NCI-H187 treated with DMSO at 0.1 percent for 48 hours (cell line): Measurements from ENCODE around the gene VSNL1.

ENCODE experiments used
- DNase-seq: peaks from one replicate; lab custom pipeline; 2025; lab: John Stamatoyannopoulos, UW

The VSNL1 gene

DNA sequence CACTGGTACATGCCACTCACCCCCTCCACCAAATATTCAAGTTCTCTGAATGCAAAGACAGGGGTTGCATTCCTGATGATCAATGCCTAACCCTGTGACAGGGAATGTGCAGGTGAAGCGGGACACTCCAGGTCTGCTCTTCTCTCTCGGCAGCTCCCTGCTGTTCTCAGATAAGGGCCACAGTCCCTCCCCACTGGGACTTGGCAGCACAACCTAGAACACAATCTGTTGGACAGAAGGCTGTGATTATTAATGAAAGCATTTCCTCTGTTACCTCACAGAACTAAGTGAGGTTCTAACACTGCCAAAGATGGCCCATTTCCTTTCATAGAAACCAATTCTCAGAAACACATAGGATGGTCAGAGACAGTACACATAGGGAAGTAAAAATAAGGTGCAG lies 42.7 kb downstream of the VSNL1 start:
- DNase-seq, result no peak

DNA sequence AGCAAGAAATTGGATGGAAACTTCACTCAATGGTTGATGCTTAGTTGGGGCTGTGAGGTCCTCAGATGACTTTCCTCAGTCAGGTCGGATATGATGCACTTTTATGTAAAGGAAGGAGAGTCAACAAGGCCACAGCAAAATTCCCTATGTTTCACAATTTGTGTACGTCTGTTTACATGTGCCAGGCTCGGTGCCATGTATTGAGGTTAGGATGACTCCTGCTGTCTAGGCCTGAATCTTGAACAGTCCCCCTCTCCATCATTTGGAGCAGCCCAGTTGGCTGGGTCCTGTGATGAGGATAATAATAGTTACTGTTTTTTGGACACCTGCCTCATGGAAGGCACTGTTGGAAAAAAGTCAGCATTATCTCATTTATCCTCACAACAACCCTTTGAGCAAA lies 43.1 kb downstream of the VSNL1 start:
- DNase-seq, result no peak

DNA sequence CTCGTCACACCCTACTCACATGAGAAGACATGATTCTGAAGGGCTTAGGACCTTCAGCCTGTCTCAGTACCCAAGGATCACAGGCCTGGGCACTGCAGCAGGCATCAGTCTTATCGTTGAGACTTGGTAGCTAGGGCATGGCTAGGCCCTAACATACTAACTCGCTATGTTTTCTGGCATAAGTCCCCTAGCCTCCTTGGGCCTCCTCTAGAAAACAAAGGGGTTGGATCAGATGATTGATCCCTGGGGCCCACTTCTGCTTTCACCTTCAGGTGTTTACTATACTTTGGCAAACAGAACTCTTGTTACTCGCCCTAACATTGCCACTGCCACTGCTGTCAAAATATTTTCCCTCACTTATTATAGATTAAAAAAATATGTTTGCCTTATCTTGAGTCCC lies 44.2 kb downstream of the VSNL1 start:
- peak; percentile 26 for DNase-seq

DNA sequence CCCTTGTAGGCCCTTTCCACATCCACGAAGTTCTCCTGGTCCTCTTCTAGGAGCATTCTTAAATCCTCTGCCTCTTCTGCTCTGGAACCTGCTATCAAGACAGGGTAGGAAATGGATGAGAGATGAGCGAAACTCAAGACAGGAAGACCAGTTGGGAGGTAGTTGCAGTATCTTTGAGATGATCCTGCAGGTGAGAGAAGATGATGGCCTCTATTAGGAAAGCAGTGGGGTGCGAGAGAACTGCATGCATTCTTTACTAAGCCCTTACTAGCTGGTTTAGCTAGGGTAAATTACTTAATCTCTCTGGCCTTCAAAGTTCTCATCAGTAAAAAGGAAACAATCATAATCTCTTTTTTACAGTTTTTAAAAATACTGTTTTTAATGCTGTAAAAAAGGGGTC lies 47.0 kb downstream of the VSNL1 start:
- DNase-seq, result no peak

DNA sequence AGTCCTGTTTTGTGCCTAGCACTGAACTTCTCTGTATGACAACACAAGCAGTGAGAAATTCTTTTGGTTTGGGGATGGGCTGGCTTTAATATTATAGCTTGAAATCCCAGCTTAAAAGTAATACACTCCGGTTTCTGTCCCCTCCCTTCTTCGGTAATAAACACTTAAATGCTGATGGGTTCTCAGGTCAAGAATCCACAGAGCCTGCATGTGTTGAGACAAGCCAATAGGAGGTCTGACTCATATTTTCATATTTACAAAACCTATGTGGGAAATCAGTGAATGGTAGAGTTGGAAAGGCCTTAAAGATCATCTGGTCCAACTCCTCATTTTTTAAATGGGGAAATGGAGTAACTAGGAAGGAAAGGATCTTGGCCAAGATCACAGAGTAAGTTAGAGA lies 47.5 kb downstream of the VSNL1 start:
- no peak for DNase-seq

DNA sequence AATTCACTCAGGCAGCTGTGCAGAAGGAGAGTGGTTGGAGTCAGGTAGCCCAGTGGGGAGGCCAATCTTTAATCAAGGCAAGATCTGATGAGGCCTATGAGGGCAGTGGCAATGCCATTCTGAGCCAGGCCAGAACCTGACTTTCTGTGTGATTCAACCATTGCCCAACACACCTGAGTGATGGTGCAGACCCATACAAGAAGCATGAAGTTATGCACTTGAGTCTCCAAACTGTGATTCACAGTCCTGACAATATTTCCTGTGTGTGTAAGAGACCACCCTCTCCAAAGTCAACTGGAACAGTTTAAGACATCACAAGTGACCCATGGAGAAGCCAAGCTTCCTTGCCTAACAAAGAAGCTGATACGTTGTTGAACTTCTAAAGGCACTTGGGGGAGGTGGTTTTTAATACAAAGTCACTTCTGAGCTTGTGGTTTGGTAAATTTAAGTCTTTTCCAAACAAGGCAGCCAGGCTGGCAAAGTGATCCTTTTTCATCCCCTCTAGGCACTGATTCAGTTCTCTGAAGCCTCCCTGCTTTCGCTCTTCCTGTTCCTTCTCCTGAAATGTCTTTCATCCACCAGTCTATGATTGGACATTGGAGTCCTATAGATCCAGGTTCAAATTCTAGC lies 49.0 kb downstream of the VSNL1 start:
- no peak for DNase-seq

DNA sequence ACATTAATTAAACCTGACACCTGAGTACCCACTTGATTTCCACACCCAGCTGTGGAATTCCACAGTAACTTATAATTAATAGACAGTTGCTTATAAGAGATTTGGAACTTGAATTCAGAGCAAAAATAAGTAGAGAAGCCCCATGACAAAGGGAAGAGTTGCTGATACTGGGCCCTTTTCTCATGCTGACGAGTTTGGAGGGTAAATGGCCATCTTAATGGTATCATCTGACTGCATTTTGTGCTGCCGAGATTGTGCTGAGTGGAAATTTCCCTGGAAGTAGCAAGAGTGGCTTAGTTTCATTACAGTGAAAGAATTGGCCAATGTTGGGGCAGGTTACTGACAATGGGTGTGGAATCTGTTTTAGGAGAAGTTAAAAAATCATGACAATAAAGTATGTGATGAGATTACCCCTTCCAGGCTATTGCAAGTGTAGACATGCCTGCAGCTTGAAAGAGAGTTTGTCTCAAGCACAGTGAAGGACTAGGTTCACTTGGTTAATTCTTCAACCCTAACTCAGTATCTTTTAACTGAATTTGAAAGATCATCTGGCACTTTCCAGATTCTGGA lies 49.9 kb downstream of the VSNL1 start:
- no peak for DNase-seq

DNA sequence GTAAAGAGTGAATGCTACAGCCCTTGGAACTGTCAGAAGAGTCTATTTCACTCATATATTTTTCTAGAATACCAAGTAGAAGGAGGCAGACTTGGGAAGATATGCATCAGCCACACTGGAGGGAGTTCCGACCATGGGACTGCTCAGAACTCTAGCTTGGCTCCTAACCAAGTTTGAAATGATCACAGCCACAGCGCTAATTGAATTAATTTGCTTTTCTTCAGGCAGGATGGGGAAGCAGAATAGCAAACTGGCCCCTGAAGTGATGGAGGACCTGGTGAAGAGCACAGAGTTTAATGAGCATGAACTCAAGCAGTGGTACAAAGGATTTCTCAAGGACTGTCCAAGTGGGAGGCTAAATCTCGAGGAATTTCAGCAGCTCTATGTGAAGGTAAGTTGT lies 51.4 kb downstream of the VSNL1 start:
- no peak for DNase-seq

DNA sequence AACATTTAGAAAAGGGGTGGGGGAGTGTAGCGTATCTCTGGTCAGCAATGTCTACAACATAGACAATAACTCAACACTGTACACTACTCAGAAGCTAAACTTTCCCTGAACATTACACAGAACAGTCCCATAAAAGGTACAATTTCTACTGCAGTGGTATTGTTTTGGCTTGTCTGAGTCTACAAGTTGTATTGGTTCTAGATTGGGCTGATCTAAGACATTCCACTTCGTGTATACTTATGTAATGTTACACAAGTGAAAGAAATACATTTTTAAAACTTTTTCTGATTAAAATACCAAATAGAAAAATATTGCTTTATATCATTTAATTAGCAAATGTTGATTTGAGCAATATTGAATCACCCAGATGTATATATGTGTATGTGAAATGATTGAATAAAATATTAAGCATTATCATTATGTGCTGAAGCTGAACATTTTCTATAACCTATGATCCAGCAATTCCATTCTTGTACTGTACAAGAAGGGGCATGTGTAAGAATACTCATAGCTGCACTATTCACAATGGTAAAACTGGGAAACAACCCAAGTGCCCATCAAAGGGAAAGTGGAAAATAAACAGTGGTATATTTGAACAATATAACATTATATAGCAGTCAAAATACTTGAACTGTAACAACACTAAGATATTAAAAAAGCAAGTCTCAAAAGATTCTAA lies 52.4 kb downstream of the VSNL1 start:
- no peak for DNase-seq

DNA sequence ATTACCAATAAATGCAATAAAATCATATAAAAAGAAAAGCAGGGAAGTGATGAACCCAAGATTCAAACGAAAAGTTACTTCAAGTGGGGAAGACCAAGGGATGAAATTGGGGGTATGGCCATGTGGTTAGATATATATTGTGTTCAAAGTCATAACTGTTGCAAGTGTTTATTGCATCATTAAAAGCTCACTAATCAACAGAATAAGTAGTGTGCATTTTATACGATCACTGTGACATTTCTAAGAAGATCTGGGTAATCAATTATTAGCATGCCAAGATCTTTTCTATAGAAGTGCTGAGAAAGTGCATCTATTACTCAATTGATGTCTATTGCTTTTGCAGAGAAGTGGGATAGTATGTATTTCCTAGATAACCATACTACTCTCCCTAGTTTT lies 52.9 kb downstream of the VSNL1 start:
- DNase-seq, result no peak

DNA sequence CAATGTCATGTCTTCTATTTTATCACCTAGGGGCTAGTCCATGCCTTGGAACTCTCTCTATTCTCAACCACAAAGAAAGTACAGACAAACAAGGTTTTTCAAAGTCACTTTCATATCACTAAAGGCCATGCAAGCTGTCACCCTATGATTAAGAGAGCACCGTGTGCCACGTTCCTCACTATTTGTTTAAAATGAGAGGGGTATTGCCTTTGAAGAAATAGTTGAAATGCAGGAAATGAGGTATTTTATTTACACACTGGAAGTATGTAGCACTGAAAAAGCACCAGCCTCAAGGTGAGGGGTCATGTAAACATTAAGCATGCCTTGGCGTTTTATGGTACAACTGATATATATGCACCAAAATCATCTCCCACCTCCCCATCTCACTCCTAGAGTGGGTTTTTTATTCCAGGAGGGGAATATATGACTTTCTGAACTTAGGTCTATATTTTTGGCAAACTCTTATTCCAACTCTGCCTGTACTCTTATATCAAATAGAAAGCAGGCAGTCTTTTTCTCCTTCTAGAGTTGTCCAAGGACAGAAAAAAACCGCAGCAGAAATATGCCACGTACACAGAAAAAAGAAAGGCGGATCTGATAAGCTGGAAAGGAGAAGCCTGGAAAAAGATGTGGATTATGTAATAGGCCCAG lies 53.5 kb downstream of the VSNL1 start:
- DNase-seq, result no peak

DNA sequence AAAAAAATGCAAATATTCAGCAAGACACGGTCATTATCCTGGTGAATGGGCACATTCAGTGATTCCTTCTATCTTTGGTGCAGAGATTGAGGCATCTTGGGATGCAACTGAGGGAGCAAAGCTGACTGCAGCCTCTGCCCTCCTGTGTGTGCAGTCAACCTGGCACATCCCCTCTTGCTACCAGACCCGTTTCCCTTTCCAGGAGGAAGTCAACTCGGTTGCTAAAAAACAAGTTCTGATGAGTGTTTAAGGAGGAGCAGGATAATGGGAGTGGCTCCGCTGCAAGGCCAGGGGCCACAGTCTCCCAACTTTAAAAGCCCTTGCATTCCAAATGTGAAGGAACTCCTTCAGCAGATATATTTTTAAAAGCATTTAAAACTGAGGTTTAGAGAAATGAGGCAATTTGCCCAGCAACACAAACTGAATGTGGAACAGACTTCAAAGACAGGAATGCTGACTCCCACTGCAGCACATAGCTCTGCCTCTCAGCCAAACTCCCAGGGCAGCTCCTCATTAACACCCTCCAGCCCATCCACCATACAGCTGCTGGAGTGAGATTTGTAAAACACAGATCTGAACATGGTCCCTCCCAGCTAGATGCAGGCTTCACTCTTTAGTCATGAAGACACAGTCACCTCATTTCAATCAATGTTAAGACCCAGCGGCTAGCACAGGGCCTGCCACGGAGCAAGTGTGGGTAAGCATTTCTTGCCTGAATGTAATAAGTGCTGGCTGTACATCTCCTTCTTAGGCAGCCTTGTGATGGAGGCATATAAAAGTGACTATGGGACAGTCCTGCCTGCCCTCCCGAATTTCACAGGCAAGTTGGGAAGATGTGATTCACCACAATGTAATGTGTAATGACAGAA lies 54.3 kb downstream of the VSNL1 start:
- no peak for DNase-seq

DNA sequence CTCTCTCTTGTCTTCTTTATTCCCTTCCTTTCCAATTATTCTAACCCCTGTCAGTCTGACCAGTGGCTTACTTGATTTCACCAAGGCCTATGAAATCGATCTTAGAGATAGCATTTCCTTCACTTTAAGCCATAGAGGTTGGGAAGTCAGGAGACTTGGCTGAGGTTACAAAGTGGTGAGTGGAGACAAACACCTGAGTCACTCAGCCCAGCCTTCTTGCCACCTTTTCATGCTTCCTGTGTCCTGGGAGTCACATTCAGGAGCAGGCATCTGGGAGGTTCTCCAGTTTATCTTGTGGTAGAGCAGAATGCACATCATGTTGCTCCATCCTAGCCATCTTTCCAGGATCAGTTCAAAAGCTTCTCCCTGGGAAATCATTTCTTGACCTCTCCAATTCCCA lies 59.1 kb downstream of the VSNL1 start:
- no peak for DNase-seq

DNA sequence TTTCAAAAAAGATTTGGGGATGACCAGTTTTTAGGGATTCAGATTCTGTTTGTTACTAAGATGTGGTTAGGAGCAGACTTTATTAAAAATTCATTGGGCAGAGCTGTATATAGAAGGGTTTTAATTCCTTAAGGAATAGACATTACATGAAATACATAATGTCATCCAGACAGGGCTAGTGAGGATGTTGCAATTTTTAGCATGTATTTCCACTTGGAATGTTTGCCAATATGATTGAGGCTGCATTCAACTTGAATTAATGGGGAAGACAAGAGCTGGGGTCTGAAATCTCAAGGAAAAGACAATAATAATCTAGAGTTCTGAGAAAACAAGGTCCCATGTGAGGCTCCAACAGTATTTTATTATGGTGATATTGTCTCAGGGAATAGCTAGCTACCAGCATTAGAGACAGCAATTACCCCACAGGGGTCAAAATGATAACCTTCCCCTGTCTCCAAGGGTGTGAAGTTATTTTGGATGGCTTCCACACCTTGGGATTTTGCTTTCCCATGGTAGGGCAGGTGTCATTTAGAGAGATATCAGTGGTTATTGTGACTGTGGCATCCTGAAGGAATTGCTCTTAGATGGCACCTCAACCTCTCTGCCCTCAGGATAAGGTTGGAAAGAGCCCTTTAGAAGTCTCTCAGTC lies 60.2 kb downstream of the VSNL1 start:
- DNase-seq, result no peak

DNA sequence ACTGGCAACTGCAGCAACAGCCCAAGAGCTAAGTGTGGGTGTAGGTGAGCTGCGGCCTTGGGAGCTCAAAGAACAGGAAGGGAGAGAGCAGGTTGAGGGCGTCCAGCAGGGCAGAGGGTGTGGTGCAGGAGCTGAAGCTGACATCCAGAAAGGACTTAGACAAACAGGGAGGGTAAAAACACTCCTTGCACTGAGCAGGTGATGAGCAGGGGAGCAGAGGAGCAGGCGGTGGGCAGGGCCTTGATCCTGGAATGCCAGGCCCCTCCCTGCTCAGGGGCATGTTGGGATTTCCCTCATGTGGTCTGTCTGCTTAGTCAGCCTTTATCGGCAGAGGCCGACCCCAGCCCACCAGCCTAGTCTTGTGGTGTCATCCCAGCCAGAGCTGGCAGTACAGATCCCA lies 63.6 kb downstream of the VSNL1 start:
- no peak for DNase-seq

DNA sequence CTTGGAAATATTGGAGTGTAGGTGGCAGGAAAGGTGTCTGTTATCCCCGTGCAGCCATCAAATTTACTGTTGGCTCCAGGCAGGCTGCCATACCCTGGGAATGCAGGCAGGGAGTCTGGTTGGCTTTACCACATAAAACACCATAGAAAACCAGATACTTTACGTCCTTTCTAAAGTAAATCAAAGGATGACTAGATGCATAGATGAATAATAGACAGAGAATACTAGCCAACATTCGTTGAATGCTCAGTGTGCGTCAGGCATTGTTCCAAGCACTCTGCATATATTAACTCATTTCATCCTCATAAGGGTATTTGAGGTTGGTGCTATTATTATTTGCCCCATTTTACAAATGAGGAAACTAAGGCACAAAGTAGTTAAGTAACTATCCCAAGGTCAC lies 65.2 kb downstream of the VSNL1 start:
- no peak for DNase-seq

DNA sequence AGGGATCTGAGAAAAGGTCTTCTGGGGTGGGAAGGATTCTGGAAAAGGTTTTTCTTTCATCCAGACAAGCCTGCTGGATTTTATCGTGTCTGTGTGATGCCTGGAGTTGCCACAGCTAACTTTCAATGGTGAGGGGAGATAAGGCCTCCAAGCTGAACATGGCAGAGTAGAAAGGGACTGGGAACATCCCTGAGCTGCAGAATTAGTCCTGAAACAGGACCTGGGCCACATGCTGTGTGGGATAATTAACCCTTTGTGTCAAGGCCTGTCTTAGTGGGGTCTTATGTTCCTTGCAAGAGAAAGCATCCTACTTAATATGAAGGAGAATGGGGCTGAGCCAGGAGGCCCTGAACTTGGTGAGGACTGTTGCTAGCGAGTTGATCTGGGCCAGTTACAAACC lies 66.4 kb downstream of the VSNL1 start:
- no peak for DNase-seq

DNA sequence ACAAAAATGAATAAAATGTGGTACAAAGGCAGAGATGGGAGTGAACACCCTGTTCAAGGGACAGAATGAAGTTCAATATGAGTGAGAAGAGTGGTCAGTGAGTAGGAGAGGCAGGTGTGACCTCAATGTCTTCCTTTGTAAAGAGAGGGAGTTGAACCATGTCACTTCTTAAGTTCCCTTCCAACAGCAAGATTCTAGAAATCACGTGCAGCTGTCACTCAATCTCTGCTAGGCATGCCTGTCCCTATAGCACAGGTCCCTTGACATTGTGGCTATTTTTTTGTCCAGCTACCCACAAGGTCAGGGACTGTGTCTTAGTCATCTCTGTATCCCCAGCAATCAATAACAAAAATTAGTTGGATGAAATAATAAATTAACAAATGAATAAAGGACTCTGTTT lies 66.9 kb downstream of the VSNL1 start:
- no peak for DNase-seq

DNA sequence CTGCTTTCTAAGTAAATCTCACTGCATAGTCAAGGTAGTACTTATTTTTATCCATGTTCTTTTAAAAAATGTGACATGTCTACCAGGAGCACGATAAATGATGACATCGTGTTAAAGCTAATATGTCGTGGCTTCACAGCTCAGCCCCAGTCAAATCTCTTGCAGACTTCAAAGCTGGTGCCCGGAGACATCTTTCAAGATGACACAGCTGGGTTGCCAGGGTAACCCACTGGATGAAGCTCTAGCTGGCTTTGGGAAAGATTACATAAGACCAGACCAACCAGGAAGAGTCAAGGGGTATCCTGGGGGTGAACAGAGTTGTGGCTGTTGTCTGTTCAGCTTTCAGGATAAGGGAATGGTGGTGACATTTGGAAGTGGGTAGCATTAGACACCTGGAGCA lies 67.8 kb downstream of the VSNL1 start:
- no peak for DNase-seq

DNA sequence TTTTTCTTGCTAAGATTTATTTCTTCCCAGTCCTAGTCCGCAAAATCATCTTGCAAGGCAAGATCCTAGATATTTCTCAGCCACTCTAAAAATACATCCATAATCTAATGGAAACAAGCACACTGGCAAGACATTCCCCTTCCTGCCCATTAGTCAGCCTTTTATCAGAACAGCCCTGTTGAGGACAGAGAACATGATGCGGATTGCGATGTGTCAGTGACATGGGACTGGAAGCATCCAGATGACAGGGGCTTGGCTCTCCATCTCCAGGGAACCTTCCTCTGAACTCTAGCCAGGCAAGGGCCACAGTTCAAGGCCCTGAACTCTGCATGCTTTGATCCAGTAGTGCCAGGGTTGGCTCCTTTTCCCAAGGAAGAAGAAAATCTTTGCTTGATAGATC lies 70.0 kb downstream of the VSNL1 start:
- DNase-seq, result no peak

DNA sequence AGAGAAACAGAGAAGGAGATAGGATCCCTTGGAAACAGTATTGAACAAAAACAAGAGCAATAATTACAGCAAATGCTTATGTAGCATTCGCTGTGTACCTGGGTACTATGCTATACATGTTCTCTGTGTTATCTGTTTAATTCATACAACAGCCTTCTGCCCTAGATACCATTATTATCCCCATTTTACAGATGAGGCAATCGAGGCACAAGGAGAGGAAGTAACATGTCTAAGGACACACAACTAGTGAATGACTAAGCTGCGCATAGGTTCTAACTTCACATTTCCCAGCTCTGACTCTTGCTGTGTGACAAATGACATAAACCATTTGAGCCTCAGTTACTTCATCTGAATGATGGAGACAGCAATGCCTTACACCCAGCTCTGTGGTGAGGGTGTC lies 70.5 kb downstream of the VSNL1 start:
- DNase-seq, result no peak
